OCI-LY7 (cell line): ENCODE data around the gene SLAMF1. TPM values are rescaled to one million over a fixed set of nuclear protein-coding genes. Genes with fewer than 3 reads are reported as not detected.

Experiments used
- BruUV-seq: library from RNA; stranded (reverse); fragments of 400-500 nt; replicated peaks from 2 replicates; lab custom pipeline; 2021; lab: Mats Ljungman, UMichigan
- CTCF ChIA-PET: fragments of 300-600 bp; sonication (Branson Sonifier 250); formaldehyde crosslinking; loops from one replicate; lab custom pipeline; 2022; ENCODE audit warnings: antibody characterized with exemption; ENCODE audit not compliant: unreplicated experiment; lab: Charles Lee
- POLR2A ChIA-PET: fragments of 300-600 bp; sonication (Branson Sonifier 250); formaldehyde crosslinking; loops from one replicate; lab custom pipeline; 2022; ENCODE audit warnings: antibody characterized with exemption; lab: Charles Lee
- DNase-seq: peaks from one replicate; pipeline ENCODE4 v3.0.0-alpha.2; 2015; ENCODE audit warnings: low spot score
- H2AFZ ChIP-seq: fragments of 200-600 bp; sonication (generic), shearing (Covaris generic); 2 replicates; pipeline ENCODE4 v1.6.1; 2014; ENCODE audit warnings: mild to moderate bottlenecking, antibody characterized with exemption, low read length, moderate library complexity
- H3K27ac ChIP-seq: fragments of 200-600 bp; sonication (generic); 2 replicates; pipeline ENCODE4 v1.5.1; 2014; ENCODE audit warnings: mixed run types, low read depth, mild to moderate bottlenecking, moderate library complexity, low read length, inconsistent platforms; ENCODE audit not compliant: poor library complexity, severe bottlenecking
- H3K36me3 ChIP-seq: fragments of 200-600 bp; sonication (generic); 2 replicates; pipeline ENCODE4 v1.6.1; 2014; ENCODE audit warnings: mild to moderate bottlenecking, antibody characterized with exemption, low read length, moderate library complexity, mixed read lengths; ENCODE audit not compliant: insufficient read depth
- H3K4me1 ChIP-seq: fragments of 200-600 bp; sonication (generic); 2 replicates; pipeline ENCODE4 v1.5.1; 2014; ENCODE audit warnings: mild to moderate bottlenecking, low read length; ENCODE audit not compliant: insufficient read depth, poor library complexity, severe bottlenecking
- H3K4me2 ChIP-seq: fragments of 200-600 bp; sonication (generic); 2 replicates; pipeline ENCODE4 v1.6.1; 2014; ENCODE audit warnings: mild to moderate bottlenecking, low read length
- H3K4me3 ChIP-seq: fragments of 200-600 bp; sonication (generic); 2 replicates; pipeline ENCODE4 v1.5.1; 2014; ENCODE audit warnings: mild to moderate bottlenecking, low read depth, low read length; ENCODE audit not compliant: poor library complexity, severe bottlenecking
- H3K79me2 ChIP-seq: fragments of 200-600 bp; sonication (generic); 2 replicates; pipeline ENCODE4 v1.6.1; 2016; ENCODE audit warnings: low read depth, mild to moderate bottlenecking, low read length, moderate library complexity, mixed read lengths; ENCODE audit not compliant: insufficient read depth
- H3K9me2 ChIP-seq: fragments of 200-600 bp; sonication (generic); 2 replicates; pipeline ENCODE4 v1.6.1; 2016; ENCODE audit warnings: mild to moderate bottlenecking, low read length, mixed read lengths; ENCODE audit not compliant: insufficient read depth
- H3K9me3 ChIP-seq: fragments of 200-600 bp; sonication (generic); 2 replicates; pipeline ENCODE4 v1.6.1; 2014; ENCODE audit warnings: mild to moderate bottlenecking, mixed run types, low read length, mixed read lengths
- H4K20me1 ChIP-seq: fragments of 200-600 bp; sonication (generic); 2 replicates; pipeline ENCODE4 v1.6.1; 2014; ENCODE audit warnings: mild to moderate bottlenecking, antibody characterized with exemption, low read length, moderate library complexity, mixed read lengths; ENCODE audit not compliant: insufficient read depth
- EZH2phosphoT487 ChIP-seq: fragments of 200-600 bp; sonication (generic); IDR thresholded peaks from 2 replicates; pipeline ENCODE4 v1.6.1; 2018; ENCODE audit warnings: low read depth, borderline replicate concordance, mild to moderate bottlenecking, mixed run types, antibody characterized with exemption, low read length, moderate library complexity, mixed read lengths
- intact Hi-C: fragments of 100-400 bp; cut with micrococcal nuclease; formaldehyde crosslinking; loops from one replicate; pipeline ENCODE4 v1.10.0; 2022; ENCODE audit not compliant: unreplicated experiment
- total RNA-seq, 2 experiments: library from RNA; depleted of rRNA in 1 of 2; stranded (reverse); fragments of >200 nt in 1 of 2; shearing (Covaris generic) in 1 of 2; gene quantifications; 2 replicates each; pipeline ENCODE4 v1.2.3, GENCODE V29; 2014 to 2022
- TF ChIP-seq, protein P1 (sequence below): fragments of 200-600 bp; sonication (generic); conservative IDR thresholded peaks from 2 replicates; pipeline ENCODE4 v1.5.1; 2014; ENCODE audit warnings: mild to moderate bottlenecking, antibody characterized with exemption, low read length, moderate library complexity, mixed read lengths

The SLAMF1 gene
- total RNA-seq, 2 experiments from 2014 or later: 0.32 to 0.72 TPM

GRCh38 chr1:160577671-160578070, 69.2 kb downstream of the SLAMF1 start:
- peak overlapping the region; percentile 79 for H3K27ac ChIP-seq
- no peak for TF ChIP-seq EZH2phosphoT487
- TF ChIP-seq, protein P1, sequence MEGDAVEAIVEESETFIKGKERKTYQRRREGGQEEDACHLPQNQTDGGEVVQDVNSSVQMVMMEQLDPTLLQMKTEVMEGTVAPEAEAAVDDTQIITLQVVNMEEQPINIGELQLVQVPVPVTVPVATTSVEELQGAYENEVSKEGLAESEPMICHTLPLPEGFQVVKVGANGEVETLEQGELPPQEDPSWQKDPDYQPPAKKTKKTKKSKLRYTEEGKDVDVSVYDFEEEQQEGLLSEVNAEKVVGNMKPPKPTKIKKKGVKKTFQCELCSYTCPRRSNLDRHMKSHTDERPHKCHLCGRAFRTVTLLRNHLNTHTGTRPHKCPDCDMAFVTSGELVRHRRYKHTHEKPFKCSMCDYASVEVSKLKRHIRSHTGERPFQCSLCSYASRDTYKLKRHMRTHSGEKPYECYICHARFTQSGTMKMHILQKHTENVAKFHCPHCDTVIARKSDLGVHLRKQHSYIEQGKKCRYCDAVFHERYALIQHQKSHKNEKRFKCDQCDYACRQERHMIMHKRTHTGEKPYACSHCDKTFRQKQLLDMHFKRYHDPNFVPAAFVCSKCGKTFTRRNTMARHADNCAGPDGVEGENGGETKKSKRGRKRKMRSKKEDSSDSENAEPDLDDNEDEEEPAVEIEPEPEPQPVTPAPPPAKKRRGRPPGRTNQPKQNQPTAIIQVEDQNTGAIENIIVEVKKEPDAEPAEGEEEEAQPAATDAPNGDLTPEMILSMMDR: no peak
- POLR2A ChIA-PET: interaction anchor here (0.6 to 4.2 kb wide), 11 partner anchors 9 to 148 kb away, joined by 3 to 23 read pairs (median 3); no protein-coding TSS in a partner anchor
- H3K79me2 ChIP-seq: peaks cover 52% of the 10 kb centered on the region
- CTCF ChIA-PET: interaction anchor here (0.6 to 0.9 kb wide), 3 partner anchors 25 to 112 kb away, joined by 3 read pairs; no protein-coding TSS in a partner anchor
- DNase-seq: no peak
- H3K4me3 ChIP-seq: peak overlapping the region; percentile 76
- peaks cover 14% of the 10 kb centered on the region for H3K36me3 ChIP-seq
- no peaks in the 10 kb centered on the region for H3K9me2 ChIP-seq
- H3K4me2 ChIP-seq: peak overlapping the region; percentile 92
- no TSS peak for BruUV-seq
- H4K20me1 ChIP-seq: no peaks in the 10 kb centered on the region
- peaks cover 59% of the 10 kb centered on the region for H3K4me1 ChIP-seq
- no peak overlapping the region for H2AFZ ChIP-seq
- H3K9me3 ChIP-seq: no peaks in the 10 kb centered on the region
- intact Hi-C loops: no loop called here

DNA sequence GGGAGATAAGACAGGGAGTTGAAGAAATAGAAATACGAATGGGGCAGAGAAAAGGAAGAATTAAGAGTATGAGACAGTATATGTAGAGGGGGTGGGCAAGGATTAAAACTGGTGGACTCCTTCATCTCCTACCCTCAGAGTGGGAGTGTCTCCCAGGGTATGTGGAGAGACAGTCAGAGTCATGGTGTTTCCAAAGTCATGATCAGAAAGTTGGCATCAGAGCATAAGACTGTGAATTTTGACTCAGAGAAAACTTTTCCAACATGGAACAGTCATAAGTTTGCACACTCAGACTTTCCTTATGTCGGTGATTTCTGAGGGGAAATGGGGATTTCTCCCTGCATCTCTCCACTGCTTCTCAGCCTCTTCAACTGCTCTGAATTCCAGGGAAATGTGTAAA, 70.0 kb downstream of the SLAMF1 start:
- H2AFZ ChIP-seq: no peak overlapping the region
- intact Hi-C loops: no loop called here
- no peak for DNase-seq
- ChIA-PET POLR2A (interaction anchor here (1.0 to 4.2 kb wide), 4 partner anchors 22 to 103 kb away, joined by 3 to 23 read pairs (median 5); no protein-coding TSS in a partner anchor), CTCF (no interaction called here)
- H3K36me3 ChIP-seq: peaks cover 22% of the 10 kb centered on the region
- H3K4me2 ChIP-seq: peak overlapping the region; percentile 92
- H3K9me3 ChIP-seq: no peaks in the 10 kb centered on the region
- TF ChIP-seq, protein P1: no peak
- TF ChIP-seq EZH2phosphoT487: no peak
- H3K27ac ChIP-seq: peak overlapping the region; percentile 79
- peaks cover 59% of the 10 kb centered on the region for H3K4me1 ChIP-seq
- no TSS peak for BruUV-seq
- H3K9me2 ChIP-seq: no peaks in the 10 kb centered on the region
- H3K79me2 ChIP-seq: peaks cover 52% of the 10 kb centered on the region
- H4K20me1 ChIP-seq: no peaks in the 10 kb centered on the region
- peak overlapping the region; percentile 76 for H3K4me3 ChIP-seq

DNA sequence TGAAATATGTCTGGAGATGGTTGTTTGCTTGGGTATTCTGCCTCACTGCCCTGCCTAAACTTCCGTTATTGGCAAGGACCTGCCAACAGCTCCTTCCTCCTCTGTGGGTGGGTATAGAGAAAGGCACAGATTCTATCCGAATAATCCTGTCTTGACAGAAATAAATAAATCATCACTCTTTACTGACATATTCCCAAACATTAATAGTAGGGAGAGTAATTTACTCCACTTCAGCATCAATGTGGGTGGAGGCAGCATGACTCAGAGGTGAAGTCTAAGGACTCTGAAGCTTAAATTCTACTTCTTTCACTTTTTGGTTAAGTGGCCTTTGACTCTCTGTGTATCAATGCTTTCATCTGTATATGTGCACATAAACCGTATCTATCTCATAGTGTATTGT, 70.5 kb downstream of the SLAMF1 start:
- Histone ChIP-seq H4K20me1 (no peaks in the 10 kb centered on the region), H3K9me3 (no peaks in the 10 kb centered on the region), H2AFZ (no peak overlapping the region), H3K27ac (peak overlapping the region; percentile 79), H3K4me1 (peaks cover 59% of the 10 kb centered on the region), H3K36me3 (peaks cover 26% of the 10 kb centered on the region), H3K79me2 (peaks cover 52% of the 10 kb centered on the region), H3K9me2 (no peaks in the 10 kb centered on the region), H3K4me2 (peak overlapping the region; percentile 92), H3K4me3 (peak overlapping the region; percentile 76)
- TF ChIP-seq, protein P1: no peak
- no peak for TF ChIP-seq EZH2phosphoT487
- intact Hi-C loops: no loop called here
- ChIA-PET POLR2A (interaction anchor here (4.2 kb wide), 1 partner anchor 21 kb away, joined by 23 read pairs; no protein-coding TSS in a partner anchor), CTCF (interaction anchor here (0.7 kb wide), 1 partner anchor 27 kb away, joined by 6 read pairs; no protein-coding TSS in a partner anchor)
- no TSS peak for BruUV-seq
- no peak for DNase-seq
